Mucosa of stomach (tissue), 1 donor: Measurements from ENCODE around the gene CYP2D6.

Experiments used
- H3K27me3 ChIP-seq: one replicate; pipeline ENCODE4 v1.7.0; 2013; ENCODE audit warnings: mild to moderate bottlenecking, low read length; ENCODE audit not compliant: control insufficient read depth, insufficient read depth
- H3K36me3 ChIP-seq: one replicate; pipeline ENCODE4 v1.7.0; 2013; ENCODE audit warnings: low read length; ENCODE audit not compliant: control insufficient read depth, insufficient read depth
- H3K4me1 ChIP-seq: one replicate; pipeline ENCODE4 v1.7.0; 2013; ENCODE audit warnings: mild to moderate bottlenecking, low read length; ENCODE audit not compliant: control insufficient read depth, insufficient read depth
- H3K4me3 ChIP-seq: one replicate; pipeline ENCODE4 v1.7.0; 2013; ENCODE audit warnings: low read length
- H3K9ac ChIP-seq: one replicate; pipeline ENCODE4 v1.7.0; 2013; ENCODE audit warnings: mild to moderate bottlenecking, low read length, moderate library complexity
- H3K9me3 ChIP-seq: one replicate; pipeline ENCODE4 v1.7.0; 2013; ENCODE audit warnings: mild to moderate bottlenecking, low read length, moderate library complexity; ENCODE audit not compliant: control insufficient read depth
- donor health status: Pancreatic carcinoma.

Gene CYP2D6

DNA sequence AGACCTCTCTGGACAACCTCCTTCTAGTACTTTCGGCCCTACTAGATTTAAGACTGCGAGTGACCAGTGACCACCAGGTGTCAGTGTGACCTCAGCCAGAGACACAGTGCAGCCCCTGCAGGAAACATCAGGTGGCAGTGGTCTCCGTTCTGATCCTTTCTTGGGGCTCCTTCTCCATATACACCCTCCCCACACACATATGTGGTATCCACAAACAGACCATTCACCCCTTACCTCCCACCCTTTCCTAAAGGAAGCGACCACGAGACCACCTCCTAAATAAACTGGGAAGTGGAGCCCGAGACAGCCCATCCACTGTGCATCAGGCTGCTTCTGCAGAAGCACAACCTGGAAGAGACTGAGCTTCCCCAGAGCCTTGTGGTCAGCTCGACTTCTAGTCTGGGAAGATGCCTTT lies 38.5 kb upstream of the CYP2D6 start:
- H3K9ac ChIP-seq, result no peak overlapping the region

GRCh38 chr22:42168476-42168875 lies 37.9 kb upstream of the CYP2D6 start:
- no peak overlapping the region for H3K4me3 ChIP-seq
- H3K9me3 ChIP-seq, result no peaks in the 10 kb centered on the region
- H3K27me3 ChIP-seq, result no peaks in the 10 kb centered on the region
- H3K36me3 ChIP-seq, result peaks cover 10% of the 10 kb centered on the region
- H3K4me1 ChIP-seq, result peaks cover 9% of the 10 kb centered on the region
- H3K9ac ChIP-seq, result no peak overlapping the region

More for the DNA sequence above, 38.5 kb upstream of the CYP2D6 start:
- H3K36me3 ChIP-seq, result peaks cover 10% of the 10 kb centered on the region
- no peaks in the 10 kb centered on the region for H3K27me3 ChIP-seq
- H3K4me3 ChIP-seq, result no peak overlapping the region
- H3K4me1 ChIP-seq, result peaks cover 9% of the 10 kb centered on the region
- no peaks in the 10 kb centered on the region for H3K9me3 ChIP-seq

GRCh38 chr22:42167066-42167465 lies 36.5 kb upstream of the CYP2D6 start:
- Histone ChIP-seq H3K36me3 (peaks cover 10% of the 10 kb centered on the region), H3K27me3 (no peaks in the 10 kb centered on the region), H3K9me3 (no peaks in the 10 kb centered on the region), H3K9ac (no peak overlapping the region), H3K4me3 (no peak overlapping the region), H3K4me1 (peaks cover under 1% of the 10 kb centered on the region)

GRCh38 chr22:42164901-42165300 lies 34.3 kb upstream of the CYP2D6 start:
- Histone ChIP-seq H3K4me3 (no peak overlapping the region), H3K9ac (no peak overlapping the region), H3K4me1 (peaks cover 4% of the 10 kb centered on the region), H3K36me3 (peaks cover 10% of the 10 kb centered on the region), H3K27me3 (no peaks in the 10 kb centered on the region), H3K9me3 (no peaks in the 10 kb centered on the region)

DNA sequence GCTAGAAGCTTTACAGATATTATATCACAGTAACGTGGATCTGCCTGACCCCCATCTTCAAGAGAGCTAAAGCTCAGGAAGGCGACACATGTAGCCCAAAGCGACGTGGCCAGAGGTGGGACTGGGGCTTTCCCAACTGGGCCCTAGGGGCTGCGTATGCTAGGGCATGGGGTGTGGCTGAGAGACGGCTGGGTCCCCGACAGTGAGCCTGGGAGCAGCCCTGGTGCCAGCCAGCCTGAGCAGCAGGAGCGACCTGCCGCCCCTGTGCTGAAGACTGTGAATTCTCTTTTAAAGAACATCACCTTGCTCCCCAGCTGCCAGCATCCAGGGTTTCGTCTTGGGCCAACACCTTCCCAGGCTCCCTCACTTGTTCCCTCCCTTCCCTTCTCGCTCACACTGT lies 32.9 kb upstream of the CYP2D6 start:
- Histone ChIP-seq H3K27me3 (no peaks in the 10 kb centered on the region), H3K9ac (no peak overlapping the region), H3K4me1 (peaks cover 4% of the 10 kb centered on the region), H3K9me3 (no peaks in the 10 kb centered on the region), H3K4me3 (no peak overlapping the region), H3K36me3 (peaks cover 10% of the 10 kb centered on the region)

- H3K4me1 ChIP-seq, result peaks cover 4% of the 10 kb centered on the region
- H3K4me3 ChIP-seq, result no peak overlapping the region
- no peak overlapping the region for H3K9ac ChIP-seq
- H3K36me3 ChIP-seq, result peaks cover 10% of the 10 kb centered on the region
- H3K27me3 ChIP-seq, result no peaks in the 10 kb centered on the region
- H3K9me3 ChIP-seq, result no peaks in the 10 kb centered on the region
Measured at GRCh38 chr22:42162728-42163489, 32.3 kb upstream of the CYP2D6 start.

- H3K27me3 ChIP-seq, result no peaks in the 10 kb centered on the region
Measured at GRCh38 chr22:42160830-42161696, 30.5 kb upstream of the CYP2D6 start.

GRCh38 chr22:42160251-42160650 lies 29.6 kb upstream of the CYP2D6 start:
- Histone ChIP-seq H3K4me1 (peaks cover 4% of the 10 kb centered on the region), H3K27me3 (no peaks in the 10 kb centered on the region), H3K4me3 (no peak overlapping the region), H3K9me3 (no peaks in the 10 kb centered on the region), H3K9ac (no peak overlapping the region), H3K36me3 (peaks cover 2% of the 10 kb centered on the region)

More at GRCh38 chr22:42160830-42161696, 30.5 kb upstream of the CYP2D6 start:
- Histone ChIP-seq H3K9ac (no peak overlapping the region), H3K4me3 (no peak overlapping the region), H3K36me3 (peaks cover 10% of the 10 kb centered on the region), H3K4me1 (peaks cover 4% of the 10 kb centered on the region), H3K9me3 (no peaks in the 10 kb centered on the region)

DNA sequence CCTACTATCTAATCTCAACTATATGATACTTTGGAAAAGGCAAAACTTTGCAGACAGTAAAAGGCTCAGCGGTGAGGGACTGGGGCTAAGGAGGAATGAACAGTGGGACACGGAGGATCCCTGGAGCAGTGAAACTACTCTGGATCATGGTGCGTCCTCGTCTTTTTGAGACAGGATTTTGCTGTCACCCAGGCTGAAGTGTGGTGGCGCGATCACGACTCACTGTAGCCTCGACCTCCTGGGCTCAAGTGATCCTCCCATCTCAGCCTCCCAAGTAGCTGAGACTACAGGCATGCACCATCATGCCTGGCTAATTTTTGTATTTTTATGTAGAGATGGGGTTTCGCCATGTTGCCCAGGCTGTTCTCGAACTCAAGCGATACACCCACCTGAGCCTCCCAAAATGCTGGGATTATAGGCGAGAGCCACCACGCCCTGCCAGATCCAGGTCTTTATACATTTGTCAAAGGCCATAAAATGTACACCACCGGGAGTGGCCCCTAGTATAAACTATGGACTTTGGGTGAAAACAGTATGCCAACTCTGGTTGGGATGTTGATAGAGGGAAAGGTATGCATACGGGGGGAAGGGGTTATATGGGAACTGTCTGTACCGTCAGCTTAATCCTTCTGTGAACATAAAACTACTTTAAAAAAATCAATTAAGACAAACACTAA lies 28.0 kb upstream of the CYP2D6 start:
- H3K36me3 ChIP-seq, result no peaks in the 10 kb centered on the region
- no peaks in the 10 kb centered on the region for H3K27me3 ChIP-seq
- no peak overlapping the region for H3K4me3 ChIP-seq
- no peaks in the 10 kb centered on the region for H3K9me3 ChIP-seq
- H3K9ac ChIP-seq, result no peak overlapping the region
- H3K4me1 ChIP-seq, result peaks cover 4% of the 10 kb centered on the region

- Histone ChIP-seq H3K9ac (no peak overlapping the region), H3K9me3 (no peaks in the 10 kb centered on the region), H3K4me3 (no peak overlapping the region), H3K36me3 (no peaks in the 10 kb centered on the region), H3K27me3 (no peaks in the 10 kb centered on the region), H3K4me1 (peaks cover 4% of the 10 kb centered on the region)
Measured at GRCh38 chr22:42156598-42156997, 26.0 kb upstream of the CYP2D6 start.

- H3K4me3 ChIP-seq, result no peak overlapping the region
- no peaks in the 10 kb centered on the region for H3K36me3 ChIP-seq
- no peak overlapping the region for H3K9ac ChIP-seq
- H3K4me1 ChIP-seq, result no peaks in the 10 kb centered on the region
- no peaks in the 10 kb centered on the region for H3K9me3 ChIP-seq
- H3K27me3 ChIP-seq, result no peaks in the 10 kb centered on the region
Measured at GRCh38 chr22:42156121-42156520, 25.5 kb upstream of the CYP2D6 start.
